Sigmoid colon (tissue), 4 donors: Measurements from ENCODE around the gene ERGIC3.

ENCODE experiments used
- POLR2A ChIP-seq, 2 donors: fragments of 450-650 bp; IDR thresholded peaks; one replicate each; pipeline ENCODE4 v1.6.1; 2016; ENCODE audit warnings: antibody characterized with exemption in 2 of 2, mild to moderate bottlenecking in 2 of 2, moderate library complexity in 2 of 2
- POLR2AphosphoS5 ChIP-seq, 4 donors: sonication (generic); formaldehyde crosslinking; IDR thresholded peaks; one replicate each; pipeline ENCODE4 v1.6.1; 2017; ENCODE audit warnings: antibody characterized with exemption in 4 of 4
- TF ChIP-seq, protein P1 (sequence below), 4 experiments: fragments of 450-650 bp in 3 of 4; fragments of 200-600 bp in 1 of 4; IDR thresholded peaks; one replicate each; pipeline ENCODE4 v1.5.1; 2016 to 2019; ENCODE audit warnings: antibody characterized with exemption in 4 of 4, mild to moderate bottlenecking in 3 of 4, moderate library complexity in 2 of 4

DNA sequence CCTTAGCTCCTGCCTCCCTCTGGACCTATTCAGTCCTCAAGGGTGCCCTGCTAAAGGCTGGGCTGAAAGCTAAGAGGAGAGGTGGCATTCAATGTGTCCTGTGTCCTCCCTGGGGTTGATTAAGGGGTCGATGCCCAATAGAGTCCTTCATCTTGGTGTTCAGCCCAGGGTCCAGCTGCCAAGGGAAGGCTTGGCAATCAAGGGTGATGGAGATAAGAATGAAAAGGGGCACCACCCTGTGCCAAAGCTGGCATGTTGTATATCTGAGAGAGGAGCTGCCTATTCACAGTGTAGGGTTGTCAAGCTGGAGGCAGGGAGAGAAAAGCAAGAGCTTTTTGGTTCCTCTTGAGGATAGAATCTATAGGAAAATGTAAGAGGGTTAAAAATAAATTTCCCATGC is 24.8 kb upstream of the ERGIC3 start:
- TF ChIP-seq POLR2A (IDR thresholded peaks at IDR 0.05) (no peak), POLR2AphosphoS5 (IDR thresholded peaks at IDR 0.05) (no peak)
- TF ChIP-seq, protein P1, sequence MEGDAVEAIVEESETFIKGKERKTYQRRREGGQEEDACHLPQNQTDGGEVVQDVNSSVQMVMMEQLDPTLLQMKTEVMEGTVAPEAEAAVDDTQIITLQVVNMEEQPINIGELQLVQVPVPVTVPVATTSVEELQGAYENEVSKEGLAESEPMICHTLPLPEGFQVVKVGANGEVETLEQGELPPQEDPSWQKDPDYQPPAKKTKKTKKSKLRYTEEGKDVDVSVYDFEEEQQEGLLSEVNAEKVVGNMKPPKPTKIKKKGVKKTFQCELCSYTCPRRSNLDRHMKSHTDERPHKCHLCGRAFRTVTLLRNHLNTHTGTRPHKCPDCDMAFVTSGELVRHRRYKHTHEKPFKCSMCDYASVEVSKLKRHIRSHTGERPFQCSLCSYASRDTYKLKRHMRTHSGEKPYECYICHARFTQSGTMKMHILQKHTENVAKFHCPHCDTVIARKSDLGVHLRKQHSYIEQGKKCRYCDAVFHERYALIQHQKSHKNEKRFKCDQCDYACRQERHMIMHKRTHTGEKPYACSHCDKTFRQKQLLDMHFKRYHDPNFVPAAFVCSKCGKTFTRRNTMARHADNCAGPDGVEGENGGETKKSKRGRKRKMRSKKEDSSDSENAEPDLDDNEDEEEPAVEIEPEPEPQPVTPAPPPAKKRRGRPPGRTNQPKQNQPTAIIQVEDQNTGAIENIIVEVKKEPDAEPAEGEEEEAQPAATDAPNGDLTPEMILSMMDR (IDR thresholded peaks at IDR 0.05) = no peak
